HL-60/S4 (cell line): ENCODE measurements around the gene ANO2.

ENCODE experiments used
- in situ Hi-C: fragments of 300-500 bp; cut with MboI; formaldehyde crosslinking; loops from 2 replicates; pipeline ENCODE4 v1.14.3; 2022; ENCODE audit warnings: low sequenced_read_pairs

The ANO2 gene

DNA sequence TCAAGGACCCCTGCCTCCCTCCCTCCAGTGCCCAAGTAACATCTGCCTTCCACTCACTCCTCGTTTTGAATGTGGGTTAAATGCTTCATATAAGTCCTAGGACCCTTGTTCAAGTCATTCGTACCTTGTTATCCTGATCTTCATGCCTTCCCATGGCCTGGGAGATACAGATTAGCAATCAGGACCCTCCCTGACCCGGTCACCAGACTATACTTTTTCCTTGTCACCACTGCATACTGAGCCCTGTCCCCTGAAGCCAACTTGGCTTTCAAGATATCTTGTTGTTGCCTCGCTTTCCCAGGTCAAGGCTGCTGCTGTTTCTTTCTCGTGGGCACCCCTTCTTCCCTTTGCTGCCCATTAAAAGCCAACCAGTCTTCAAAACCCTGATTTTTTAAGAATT is 208.5 kb downstream of the ANO2 start:
- in situ Hi-C loops: no loop called here

DNA sequence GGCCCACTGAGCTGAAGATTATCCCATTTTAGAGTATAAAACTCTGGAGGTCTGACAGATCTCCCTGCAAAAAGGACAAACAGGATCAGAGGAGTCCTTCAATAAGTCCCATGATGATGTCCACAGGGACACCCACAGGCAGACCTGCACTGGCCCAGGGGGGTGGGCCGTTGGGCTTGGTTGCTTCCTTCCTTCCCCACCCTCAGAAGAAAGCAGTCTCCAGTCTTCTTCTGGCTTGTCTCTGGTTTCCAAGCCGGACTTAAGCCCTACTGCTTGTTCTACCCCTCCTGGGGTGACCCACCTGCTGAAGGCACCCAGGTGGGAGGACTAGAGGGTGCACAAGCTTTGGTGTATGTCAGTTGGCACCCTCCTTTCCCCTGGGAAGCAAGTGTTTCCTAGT is 209.0 kb downstream of the ANO2 start:
- in situ Hi-C loops: no loop called here

DNA sequence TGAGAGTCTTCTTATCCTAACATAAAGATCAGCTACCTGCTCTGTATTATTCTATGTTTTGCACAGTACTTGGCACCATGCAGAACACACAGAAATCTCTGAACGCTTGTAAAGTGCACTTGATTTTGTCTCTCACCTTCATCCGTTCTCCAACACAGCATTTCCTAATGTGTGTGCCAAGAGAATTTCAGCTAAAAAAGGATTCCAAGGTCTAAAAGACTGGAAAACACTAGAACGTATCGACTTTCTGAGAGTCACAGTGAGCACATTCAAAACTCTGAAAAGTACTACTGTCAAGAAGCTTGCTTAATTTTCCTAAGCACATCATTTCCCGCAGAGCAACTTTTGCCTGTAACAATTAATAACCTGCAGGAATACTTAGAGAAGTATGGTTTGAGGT is 211.1 kb downstream of the ANO2 start:
- in situ Hi-C loops: no loop called here

DNA sequence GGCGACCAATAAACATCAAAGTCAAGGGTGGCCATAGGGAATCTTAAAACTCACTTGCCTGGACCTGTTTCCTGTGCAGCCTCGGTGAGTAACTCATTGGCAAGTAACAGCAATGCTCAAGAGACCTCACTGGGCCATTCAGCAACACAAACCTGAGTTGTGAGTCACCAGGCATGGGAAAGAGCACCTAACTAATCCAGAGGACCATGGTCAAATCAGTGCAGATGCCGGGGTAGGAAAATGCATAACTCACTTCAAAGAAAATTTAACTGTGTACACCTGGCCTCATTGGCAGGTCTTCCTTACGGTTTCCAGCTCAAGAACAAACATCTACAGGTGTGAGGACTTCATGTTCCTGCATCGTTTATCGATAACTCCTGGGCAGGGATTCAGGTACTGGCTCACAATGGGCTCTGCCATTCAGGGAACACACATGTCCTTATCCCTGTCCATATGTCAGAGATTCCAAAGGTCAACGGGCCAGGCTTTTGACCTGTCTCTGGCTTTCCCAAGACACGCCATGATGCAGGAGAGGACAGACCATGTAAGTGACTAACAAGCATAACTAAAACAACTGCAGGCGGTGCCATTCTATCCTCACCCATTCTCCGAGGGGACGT is 211.8 kb downstream of the ANO2 start:
- in situ Hi-C loops: no loop called here

DNA sequence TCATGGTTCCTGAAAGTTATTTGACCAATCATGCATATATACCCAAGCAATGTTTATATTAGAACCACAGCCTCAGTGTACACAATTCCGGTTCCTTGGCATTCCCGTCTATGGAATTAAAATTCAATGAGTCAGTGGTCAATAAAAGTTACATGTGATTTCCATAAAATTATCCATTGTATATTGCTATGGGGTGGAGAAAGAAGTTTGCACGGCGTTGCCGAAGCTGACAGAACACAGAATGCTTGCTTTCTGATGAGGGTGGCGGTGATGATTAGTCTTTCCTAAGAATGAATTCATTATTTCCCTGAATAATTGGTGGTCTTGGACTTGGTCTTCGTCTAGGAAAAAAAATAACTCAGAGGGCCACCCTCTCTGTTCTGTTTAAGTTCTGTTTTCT is 214.1 kb downstream of the ANO2 start:
- in situ Hi-C loops: no loop called here

DNA sequence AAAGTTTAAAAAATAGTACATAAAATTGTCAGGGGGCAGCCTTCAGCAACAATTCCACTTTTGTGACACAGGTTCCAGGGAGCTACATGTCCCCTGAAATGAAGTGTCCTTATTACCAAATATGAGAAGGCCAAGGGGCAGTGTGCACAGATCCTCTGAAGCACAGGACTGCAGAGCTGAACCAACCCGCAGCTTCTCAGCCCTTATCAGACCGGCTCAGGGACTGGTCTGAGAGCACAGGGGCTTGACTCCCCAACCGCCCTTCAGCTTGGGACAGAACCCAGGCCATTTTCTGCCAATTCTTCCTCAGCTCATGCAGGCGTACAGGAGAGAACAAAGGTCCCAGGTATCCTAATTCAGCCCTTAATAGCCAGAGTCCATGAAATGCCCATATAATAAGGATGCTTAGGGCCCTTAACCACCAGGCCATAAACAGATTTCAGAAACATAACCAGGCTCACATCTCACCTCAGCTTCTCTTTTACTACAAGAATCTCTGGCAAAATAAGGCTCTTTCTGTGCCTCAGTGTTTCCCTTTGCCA is 221.3 kb downstream of the ANO2 start:
- in situ Hi-C loops: no loop called here

DNA sequence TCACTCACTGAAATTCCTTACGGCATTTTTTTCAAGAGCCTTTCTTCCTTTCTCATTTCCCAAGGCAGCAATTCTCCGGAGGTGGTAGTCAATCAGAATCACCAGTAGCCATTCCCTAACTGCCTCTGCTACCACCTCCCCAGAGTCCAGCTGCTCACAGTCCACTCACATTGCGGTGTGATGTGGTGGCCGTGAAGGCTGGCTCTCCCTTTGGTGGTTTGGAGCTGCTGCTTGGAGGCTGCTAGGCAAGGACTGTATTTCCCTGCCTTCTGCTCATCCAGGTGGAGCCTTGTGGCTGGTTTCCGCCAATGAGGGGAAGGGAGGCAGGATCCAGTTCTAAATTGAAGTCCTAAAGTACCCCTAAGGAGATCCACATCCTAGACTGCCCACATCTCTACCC is 222.0 kb downstream of the ANO2 start:
- in situ Hi-C loops: no loop called here

DNA sequence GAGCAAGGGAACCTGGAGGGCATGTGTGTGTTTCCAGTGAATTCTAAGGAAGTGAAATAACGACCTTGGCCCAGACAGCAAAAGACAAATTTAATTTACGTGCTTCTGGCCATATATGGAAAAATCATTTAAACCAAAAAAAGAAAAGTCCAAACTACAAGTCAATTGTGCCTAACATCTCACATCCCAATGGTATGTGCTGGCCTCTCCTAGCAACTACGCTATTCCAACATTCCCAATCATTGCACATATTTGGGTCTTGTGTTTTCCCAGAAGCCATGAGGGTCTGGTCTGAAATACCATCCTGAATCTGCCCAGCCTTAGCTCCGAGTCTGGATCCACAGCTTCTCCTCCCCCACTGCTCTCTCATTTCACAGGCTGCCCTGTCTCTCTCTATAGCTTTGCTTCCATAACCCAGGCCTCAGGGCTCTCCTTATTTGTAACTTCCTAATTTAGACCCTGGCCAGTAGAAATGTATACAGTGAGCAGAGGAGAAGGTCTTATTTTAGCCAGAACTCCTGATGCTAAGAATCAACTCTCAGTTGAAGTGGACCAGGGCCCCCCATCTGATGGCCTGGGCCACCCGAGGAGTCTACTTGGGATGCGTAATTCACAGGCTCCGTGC is 224.6 kb downstream of the ANO2 start:
- in situ Hi-C loops: no loop called here

DNA sequence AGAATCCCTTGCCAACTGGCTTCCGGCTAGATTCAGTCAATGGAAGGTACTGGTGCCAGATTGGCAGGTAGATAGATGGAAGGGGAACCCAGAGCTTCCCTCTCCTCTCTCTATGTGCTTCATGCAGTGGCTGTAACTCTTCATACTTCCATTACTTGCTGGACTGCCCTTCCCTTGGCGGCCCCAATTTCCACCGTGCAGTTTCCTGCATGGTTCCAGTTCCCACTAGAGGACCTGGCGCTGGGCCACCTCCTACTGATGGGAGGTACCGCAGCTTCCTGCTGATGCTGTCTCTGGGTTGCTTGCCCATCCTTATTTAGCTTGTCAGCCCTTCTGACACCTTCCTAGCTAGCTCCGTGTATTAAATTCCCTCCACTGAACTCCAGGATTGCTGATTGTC is 226.4 kb downstream of the ANO2 start:
- in situ Hi-C loops: no loop called here

DNA sequence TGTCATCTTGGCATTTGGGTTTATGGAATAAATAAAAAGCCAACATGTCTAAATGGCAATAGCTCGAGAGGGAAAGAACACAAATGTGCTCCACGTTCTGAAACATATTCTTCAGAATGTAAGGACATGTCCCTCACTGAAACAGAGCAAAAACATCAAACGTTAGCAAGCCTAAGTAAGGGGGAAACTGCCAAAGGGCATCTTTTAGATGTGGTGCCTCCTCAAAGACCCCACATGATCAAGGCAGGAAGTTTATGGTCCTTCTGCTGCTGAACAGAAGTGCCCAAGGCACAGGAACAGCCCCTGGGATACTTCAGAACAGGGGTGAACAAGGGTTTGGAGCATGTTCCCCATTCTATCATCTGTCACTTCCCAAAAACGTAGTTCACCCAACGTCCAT is 227.0 kb downstream of the ANO2 start:
- in situ Hi-C loops: no loop called here

DNA sequence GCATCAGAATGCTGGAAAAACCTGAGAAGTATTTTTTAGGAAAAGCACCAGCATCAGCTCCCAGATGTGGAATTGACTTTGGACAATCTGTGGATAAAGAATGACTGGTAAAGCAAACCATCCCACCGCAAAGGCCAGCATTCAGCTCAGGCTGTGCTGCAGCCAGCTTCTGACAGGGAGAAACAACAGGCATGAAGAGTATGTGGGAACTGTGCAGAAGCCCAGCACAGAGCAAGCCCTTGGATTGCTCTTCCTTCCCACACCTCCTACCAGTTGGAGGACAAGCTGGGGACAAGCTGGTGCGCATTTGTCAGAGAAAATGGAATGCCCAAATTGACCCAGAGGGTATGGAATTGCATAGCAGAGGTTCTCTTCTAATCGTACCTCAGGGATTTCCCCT is 228.1 kb downstream of the ANO2 start:
- in situ Hi-C loops: no loop called here

DNA sequence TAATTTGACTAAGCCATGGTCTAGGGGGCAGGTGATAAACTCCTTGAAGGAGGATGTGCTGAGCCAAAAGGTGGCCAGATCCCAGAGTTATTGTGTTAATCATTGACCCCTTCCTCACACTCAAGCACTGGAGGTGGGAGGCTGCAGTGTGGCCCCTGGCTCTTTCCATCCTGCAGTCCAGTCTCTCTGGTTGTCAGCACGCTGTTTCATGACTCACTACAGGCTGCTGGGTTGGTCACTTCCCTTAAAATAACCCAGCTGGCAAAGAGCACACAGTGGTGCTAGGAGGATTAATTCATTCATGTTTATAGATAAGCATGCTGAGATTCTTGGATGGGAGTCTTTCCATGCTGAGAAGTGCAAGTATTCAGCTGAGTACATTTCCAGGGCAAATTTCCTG is 228.9 kb downstream of the ANO2 start:
- in situ Hi-C loops: no loop called here

DNA sequence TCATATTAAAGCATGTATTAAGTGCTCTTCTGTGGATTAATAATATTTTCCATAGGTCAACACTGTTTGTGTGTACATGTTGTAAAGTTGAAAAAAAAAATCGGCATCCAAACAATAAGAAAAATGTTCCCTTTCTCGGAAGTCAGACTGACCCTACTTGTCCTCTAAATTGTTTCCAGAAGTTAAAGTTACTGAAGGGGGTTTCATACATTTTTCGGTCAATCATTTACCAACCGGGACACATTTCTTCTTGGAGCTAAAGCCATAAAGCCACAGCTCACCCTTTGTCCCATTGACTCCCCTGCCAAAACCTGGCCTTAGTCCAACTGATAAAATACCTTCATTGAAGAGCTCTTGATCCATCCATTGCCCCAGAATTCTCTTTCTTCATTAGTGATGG is 230.0 kb downstream of the ANO2 start:
- in situ Hi-C loops: no loop called here

DNA sequence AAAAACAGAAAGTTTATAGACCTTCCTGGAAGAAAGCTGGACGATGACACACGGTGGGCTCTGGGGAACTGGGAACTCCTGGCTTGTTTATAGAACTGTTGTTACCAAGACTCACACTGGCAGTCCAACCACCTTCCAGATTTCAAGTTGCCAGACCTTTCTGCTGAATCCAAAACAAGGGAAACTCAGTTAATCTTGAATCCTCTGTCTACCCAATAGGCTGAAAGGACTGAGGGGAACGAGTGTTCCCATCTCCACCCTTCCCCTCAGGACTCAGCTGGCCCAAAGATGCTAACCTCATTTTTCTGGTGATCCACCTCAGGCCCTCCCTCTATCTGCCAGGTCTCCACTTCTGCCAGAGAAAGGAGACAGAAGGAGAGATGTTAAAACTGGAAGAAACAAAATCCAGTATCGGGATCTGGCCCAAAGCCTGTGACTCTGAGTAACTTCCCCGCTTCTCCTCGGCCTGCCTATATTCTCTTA is 231.4 kb downstream of the ANO2 start:
- in situ Hi-C loops: no loop called here

DNA sequence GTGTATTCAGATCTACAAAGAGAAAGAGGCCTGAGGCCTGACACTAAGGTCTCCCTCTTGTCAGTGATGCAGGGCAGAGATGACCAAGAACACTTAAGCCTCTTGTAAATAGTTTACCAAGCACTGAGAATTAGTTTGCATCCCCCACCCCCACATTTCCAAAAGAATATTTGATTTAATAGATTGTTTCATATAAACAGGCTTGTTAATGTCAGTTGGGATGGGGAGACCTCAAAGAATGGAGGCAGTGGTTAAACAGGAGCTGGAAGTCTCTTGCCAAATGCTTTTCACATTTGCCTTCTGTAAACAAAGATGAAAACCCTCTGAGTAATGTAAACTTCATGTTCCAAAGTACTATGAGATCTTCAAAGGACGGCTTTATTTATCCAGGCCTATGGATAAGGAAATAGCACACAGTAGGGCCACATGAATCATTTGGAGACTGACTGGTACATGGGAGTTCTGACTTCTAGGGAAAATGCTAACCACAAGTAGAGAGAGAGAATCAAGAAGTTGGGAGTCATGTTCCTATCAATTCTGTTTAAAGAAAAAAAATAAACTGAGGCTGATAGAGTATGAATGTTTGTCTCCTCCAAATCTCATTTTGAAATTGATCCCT is 234.7 kb downstream of the ANO2 start:
- in situ Hi-C loops: no loop called here

DNA sequence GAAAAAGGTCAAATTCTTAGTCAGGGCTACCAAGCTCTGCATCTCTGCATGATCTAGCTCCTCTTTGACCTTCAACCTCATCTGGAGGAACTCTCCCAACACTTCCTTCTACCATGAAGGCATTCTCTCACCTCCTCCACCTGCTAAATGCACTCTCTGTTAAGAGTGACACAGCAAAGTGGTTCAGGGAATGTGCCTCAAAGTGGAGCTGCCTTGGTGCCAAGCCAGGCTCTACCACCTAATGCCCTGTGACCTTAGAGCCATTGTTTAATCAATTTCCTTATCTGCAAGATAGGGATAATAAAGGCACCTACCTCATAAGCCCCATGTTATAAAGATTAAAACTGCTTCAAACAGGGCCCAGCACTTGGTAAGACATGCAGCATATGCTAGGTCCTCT is 236.7 kb downstream of the ANO2 start:
- in situ Hi-C loops: no loop called here

DNA sequence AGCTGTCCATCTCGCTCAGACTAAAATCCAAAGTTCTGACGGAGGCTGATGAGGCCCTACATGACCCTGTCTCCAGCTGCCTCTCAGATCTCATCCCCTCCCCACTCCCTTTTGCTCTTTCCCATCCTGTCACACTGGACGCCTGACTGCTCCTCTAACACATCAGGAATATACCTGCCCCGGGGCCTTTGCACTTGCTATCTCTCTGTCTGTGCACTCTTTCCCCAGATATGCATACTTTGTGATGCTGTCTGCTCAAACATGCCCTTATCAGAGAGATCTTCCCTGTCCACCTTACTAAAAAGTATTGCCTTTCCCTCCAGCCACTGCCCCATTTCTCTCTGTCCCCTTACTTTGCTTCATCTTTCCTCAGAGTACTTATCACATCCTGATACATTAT is 238.8 kb downstream of the ANO2 start:
- in situ Hi-C loops: no loop called here

DNA sequence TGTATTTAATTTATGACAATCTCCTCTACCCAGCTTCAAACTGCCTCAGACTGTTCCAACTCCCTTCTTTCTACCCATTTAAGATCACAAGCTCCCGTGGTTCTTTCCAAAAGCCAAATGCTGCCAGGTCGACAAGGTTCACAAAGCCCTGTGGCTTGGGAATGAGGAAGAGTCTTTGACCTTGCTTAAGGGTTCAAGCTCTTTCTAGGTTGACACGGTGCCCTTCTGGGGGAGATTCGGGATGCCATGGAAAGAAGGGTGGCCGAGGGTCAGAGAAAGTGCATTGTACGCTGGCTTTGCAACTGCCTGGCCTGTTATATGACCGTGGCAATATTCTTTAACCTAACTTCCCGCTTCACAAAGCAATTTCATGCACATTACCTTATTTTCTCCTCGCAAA is 239.3 kb downstream of the ANO2 start:
- in situ Hi-C loops: no loop called here

DNA sequence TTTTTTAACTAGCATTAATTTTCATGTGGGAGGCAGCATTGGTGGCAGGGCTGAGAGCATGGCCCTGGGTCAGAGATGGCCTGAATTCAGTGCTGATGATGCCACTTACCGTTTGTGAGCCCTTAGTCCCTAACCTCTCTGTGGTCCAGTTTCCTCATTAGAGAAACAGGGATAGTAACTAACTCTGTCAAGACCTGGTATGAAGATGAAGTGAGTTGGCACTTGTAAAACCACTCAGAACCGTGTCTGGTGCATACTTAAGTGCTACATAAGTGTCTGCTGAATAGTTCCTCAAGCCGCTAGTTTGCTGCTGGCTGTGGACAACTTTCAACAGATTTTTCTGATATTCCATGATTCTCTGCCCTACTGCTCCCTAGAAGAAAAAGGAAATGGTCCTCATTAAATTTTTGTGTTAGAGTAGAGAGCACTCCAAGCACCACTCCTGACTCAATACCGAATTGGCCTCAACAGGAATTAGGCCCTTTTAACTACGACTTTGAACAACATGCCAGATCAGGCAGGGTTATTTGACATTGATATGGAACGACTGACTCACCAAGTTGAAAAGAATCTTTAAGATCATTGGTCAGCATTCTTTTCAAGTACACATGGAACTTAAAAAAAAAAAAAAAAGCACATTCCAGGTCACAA is 250.2 kb downstream of the ANO2 start:
- in situ Hi-C loops: no loop called here

DNA sequence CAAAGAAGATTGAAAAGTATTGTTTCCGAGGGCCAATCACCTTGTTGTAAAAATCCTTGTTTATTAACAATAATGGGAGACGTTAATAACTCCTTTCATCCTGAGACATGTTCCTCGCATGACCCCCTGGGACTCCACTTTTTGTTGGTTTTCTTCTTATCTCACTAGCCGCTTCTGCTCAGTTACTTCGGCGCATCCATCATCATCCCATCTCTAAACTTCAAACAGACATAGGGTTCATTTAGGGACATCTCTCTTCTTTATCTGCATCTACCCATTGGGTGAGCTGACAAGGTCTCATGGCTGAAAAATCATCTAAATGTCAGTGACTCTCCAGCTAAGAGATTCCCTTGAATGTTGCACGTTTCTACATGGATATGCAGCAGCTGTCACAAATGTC is 252.2 kb downstream of the ANO2 start:
- in situ Hi-C loops: no loop called here

DNA sequence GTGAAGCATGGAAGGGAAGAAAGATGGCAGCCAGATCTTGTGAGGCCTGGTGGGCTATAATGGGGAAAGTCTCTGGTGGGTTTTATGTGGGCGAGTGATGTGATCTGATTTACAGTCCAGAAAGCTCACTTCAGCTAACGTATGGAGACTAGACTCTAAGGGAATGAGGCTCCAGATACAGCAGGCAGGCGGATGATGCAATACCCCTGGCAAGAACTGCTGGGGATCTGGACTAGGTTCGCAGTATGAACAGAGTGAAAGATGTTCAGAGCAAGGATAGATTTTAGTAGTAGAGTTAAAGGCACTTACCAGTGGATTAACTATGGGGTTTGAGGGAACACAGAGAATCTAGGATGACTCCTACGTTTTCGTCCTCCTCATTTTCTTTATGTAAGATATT is 253.1 kb downstream of the ANO2 start:
- in situ Hi-C loops: no loop called here

DNA sequence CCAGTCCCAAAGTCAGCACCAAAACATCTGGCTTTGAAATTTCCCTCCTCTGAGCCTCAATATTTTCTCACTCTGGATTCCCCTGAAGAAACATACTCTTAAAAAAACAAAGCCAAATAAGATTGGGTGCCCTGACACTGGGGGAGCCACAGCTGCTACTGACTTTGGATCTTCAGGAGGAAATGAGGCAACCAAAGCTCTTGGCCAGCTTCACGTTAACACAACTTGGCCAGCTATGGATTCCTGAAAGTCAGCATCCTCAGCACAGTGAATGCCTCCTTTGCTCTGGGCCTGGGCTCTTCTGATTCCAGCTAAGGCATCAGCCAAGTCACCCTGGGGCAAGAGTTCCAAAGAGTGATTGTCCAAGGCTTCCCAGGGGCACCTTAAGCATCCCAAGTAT is 254.8 kb downstream of the ANO2 start:
- in situ Hi-C loops: no loop called here
